NCI-H2227 treated with DMSO at 0.1 percent for 48 hours (cell line): ENCODE results near the gene TTLL6.
"Not testable (repeated sequence)": the region's sequence is repeated elsewhere in the genome, so short reads cannot be mapped to it uniquely, and the experiment has no call there.

ENCODE experiments used
- DNase-seq: peaks from one replicate; lab custom pipeline; 2025; lab: John Stamatoyannopoulos, UW

TTLL6 gene

GRCh38 chr17:48723423-48724250, 93.4 kb downstream of the TTLL6 start:
- DNase-seq, result no peak

GRCh38 chr17:48722915-48723422, 94.1 kb downstream of the TTLL6 start, which contains the start of gene PRAC2:
TSS of gene PRAC2 (plus strand) at chr17:48723185. CDS start at chr17:48724411, 1,226 bp downstream.
- no peak for DNase-seq

GRCh38 chr17:48722201-48722907, 94.7 kb downstream of the TTLL6 start, which contains the start of gene PRAC1:
TSS of gene PRAC1 (minus strand) at chr17:48722518. CDS start at chr17:48722392, 126 bp downstream.
- no peak for DNase-seq

GRCh38 chr17:48721009-48721402, 96.0 kb downstream of the TTLL6 start:
- no peak for DNase-seq

- no peak for DNase-seq
Observed at GRCh38 chr17:48720266-48721008, 96.6 kb downstream of the TTLL6 start.

GRCh38 chr17:48719642-48720265, 97.3 kb downstream of the TTLL6 start:
- DNase-seq, result no peak

GRCh38 chr17:48718761-48719641, 98.0 kb downstream of the TTLL6 start:
- DNase-seq, result peak; percentile 28

- DNase-seq, result peak; percentile 18
Observed at GRCh38 chr17:48718227-48718760, 98.7 kb downstream of the TTLL6 start.

GRCh38 chr17:48717367-48718226, 99.4 kb downstream of the TTLL6 start:
- DNase-seq, result no peak

GRCh38 chr17:48716549-48716948, 100.5 kb downstream of the TTLL6 start:
- not testable (repeated sequence) for DNase-seq

- no peak for DNase-seq
Observed at GRCh38 chr17:48715496-48716399, 101.3 kb downstream of the TTLL6 start.
